Measurements from ENCODE around the gene CAPN15. TPM values are rescaled to one million over a fixed set of nuclear protein-coding genes. Genes with fewer than 3 reads are reported as not detected.

Gene CAPN15
- total and polyA plus RNA-seq, 11 donors, result 12.0 to 35.5 (median 20.3) TPM

DNA sequence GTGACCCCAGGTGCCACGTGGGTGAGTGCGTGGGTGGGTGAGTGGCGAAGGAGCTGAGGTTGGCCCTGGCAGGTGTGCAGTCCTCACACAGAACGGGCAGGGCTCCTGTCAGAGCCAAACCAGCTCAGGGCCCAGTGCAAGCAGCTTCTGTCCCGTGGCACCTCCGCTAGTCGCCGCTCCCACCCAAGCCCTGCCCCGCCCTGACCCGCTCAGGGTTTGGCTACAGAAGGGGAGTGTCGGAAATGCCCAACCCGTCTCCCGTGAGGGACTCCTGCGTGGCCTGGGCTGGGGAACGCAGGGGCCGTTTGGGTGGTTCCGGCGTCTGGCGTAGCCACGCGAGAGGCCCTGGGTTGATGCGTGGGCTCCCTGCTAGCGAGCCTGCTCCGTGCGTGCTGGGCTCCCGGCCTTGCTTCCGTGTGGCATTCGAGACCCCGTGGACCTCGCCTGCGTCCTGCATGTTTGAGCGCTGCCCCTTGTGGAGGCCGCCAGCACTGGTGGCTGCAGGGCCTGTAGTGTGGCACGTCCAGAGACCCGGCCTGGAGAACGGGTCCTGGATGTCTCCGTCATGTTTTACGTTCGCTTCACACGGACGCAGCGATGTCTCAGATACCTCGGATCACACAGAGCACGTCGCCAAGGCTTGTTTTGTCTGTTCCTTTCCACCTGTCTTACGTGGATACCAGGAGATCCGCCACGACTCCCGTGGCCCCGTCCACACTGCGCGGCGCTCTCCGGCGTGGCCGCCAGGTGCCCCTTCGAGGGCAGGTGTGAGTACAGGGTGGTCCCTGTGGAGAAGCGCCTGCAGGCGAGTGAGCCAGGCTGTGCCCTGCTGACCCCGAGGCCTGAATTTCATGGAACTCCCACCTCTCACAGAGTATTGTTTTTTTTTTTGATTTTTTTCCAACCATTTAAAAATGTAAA lies 10.2 kb downstream of the CAPN15 start:
- intact Hi-C loops (cut with DNase I), result no loop called here
- no peak overlapping the region for H3K27ac ChIP-seq
- DNase-seq, result no peak

DNA sequence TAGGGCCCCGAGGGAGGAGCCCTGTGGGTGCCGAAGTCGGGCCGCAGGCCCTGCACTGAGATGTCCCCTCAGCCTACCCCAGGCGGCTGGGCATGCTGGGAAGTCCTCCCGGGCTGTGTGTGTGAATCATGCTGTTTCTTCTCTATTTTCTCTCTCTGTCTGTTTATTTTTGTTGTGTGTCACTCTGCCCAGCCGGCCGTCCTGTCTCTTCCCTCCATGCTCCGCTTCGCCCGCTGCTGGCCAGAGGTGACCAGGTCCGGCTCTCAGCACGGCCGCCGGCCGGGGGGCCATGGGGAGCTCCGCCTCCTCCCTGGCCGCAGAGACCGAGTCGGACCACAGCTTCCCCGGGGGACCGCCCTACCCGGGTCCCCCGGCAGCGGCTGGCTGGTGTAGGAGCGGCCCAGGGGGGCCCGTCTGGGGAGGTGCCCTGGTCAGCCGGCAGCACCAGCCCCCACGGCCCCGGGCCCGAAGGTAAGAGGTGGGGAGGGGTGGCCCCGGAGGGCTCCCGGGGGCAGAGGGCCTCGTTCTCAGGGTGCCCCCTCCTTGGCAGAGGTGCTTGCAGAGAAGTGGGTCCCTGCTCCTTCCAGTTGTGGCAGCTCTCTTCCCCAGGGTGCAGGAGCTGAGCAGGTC lies 12.5 kb downstream of the CAPN15 start:
- TF ChIP-seq, protein P1, sequence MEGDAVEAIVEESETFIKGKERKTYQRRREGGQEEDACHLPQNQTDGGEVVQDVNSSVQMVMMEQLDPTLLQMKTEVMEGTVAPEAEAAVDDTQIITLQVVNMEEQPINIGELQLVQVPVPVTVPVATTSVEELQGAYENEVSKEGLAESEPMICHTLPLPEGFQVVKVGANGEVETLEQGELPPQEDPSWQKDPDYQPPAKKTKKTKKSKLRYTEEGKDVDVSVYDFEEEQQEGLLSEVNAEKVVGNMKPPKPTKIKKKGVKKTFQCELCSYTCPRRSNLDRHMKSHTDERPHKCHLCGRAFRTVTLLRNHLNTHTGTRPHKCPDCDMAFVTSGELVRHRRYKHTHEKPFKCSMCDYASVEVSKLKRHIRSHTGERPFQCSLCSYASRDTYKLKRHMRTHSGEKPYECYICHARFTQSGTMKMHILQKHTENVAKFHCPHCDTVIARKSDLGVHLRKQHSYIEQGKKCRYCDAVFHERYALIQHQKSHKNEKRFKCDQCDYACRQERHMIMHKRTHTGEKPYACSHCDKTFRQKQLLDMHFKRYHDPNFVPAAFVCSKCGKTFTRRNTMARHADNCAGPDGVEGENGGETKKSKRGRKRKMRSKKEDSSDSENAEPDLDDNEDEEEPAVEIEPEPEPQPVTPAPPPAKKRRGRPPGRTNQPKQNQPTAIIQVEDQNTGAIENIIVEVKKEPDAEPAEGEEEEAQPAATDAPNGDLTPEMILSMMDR (IDR thresholded peaks at IDR 0.05), result no peak
- TF ChIP-seq POLR2A (IDR thresholded peaks at IDR 0.05), result no peak
- no peak overlapping the region for H3K4me3 ChIP-seq

More for the DNA sequence above, 10.2 kb downstream of the CAPN15 start:
- Histone ChIP-seq H3K27me3 (no peaks in the 10 kb centered on the region), H3K9me3 (no peaks in the 10 kb centered on the region), H3K4me1 (peaks cover 0 to 23% (median 6%) of the 10 kb centered on the region in 12 donors), H3K4me3 (no peak overlapping the region), H3K36me3 (peaks cover 0 to 34% (median 7%) of the 10 kb centered on the region in 9 donors)
- ATAC-seq, result no peak
- WGBS, 4 donors, result 96 to 97% (median 97%) methylated on average over 40 to 60 of the region's 60 CpGs
- no peak for TF ChIP-seq POLR2A (IDR thresholded peaks at IDR 0.05)
- TF ChIP-seq, protein P1 (IDR thresholded peaks at IDR 0.05), result no peak

DNA sequence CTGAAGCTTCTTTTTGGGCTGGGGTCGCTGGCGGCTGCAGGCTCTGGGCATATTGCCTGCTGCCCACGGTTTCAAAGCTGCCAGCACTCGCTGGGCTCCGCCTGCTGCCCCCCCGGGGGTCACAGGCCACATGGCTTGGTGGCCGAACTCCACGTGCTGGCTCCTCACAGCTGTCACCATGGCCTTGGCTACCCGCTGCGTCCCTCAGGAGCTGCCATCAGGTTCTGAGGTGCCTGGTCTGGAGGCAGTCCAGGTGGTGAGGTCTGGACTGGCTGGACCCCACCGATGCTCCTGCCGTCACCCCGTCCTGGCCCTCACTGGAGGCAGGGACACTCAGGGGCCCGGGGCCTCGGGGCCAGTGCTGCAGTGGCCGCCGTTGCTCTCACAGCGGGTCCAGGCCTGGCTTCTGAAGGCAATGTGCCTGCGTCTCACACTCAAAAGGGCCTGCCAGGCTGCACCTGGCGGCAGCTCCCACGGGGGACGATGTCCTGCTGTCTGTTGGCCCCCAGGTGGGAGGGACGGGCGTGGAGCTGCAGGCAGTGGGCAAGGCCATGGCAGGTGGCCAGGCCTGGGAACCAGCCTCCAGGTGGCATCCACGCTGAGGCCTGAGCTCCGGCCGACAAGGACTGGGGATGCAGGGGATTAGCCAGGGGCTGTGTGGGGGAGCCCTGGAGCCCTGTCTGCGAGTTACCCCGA lies 13.3 kb downstream of the CAPN15 start:
- intact Hi-C loops (cut with DNase I), result no loop called here
- Histone ChIP-seq H3K27me3 (no peaks in the 10 kb centered on the region), H3K4me1 (no peaks in the 10 kb centered on the region), H3K27ac (no peak overlapping the region), H3K36me3 (peaks cover 0 to 40% (median 7%) of the 10 kb centered on the region in 9 donors), H3K4me3 (no peak overlapping the region), H3K9me3 (no peaks in the 10 kb centered on the region)
- ATAC-seq, result no peak
- no peak for TF ChIP-seq POLR2A (IDR thresholded peaks at IDR 0.05)
- TF ChIP-seq, protein P1 (IDR thresholded peaks at IDR 0.05), result no peak
- DNase-seq, result no peak
- WGBS, 4 donors, result 91 to 93% (median 92%) methylated on average over 20 to 29 of the region's 29 CpGs

More for the DNA sequence above, 12.5 kb downstream of the CAPN15 start:
- H3K4me1 ChIP-seq, result peaks cover 0 to 6% (median 0%) of the 10 kb centered on the region in 12 donors
- no peaks in the 10 kb centered on the region for H3K9me3 ChIP-seq
- H3K27me3 ChIP-seq, result no peaks in the 10 kb centered on the region
- no peak overlapping the region for H3K27ac ChIP-seq
- intact Hi-C loops (cut with DNase I), result no loop called here
- WGBS, 4 donors, result 92 to 96% (median 93%) methylated on average over 20 to 34 of the region's 34 CpGs
- DNase-seq (no peak), ATAC-seq (no peak)
- peaks cover 0 to 34% (median 7%) of the 10 kb centered on the region in 9 donors for H3K36me3 ChIP-seq

Data from heart left ventricle (tissue), 16 donors.